Superior temporal gyrus (tissue), 1 donor: ENCODE measurements around the gene ZNF814.
A peak's percentile ranks its signal among the peaks of the same experiment; 100 is the strongest.
"Not testable (repeated sequence)": the region's sequence is repeated elsewhere in the genome, so short reads cannot be mapped to it uniquely, and the experiment has no call there.

Experiments
- DNase-seq: peaks from one replicate; pipeline ENCODE4 v3.0.0-alpha.2; 2016; ENCODE audit errors: extremely low spot score

The ZNF814 gene

GRCh38 chr19:57816652-57817051 lies 72.2 kb downstream of the ZNF814 start:
- no peak for DNase-seq

GRCh38 chr19:57815247-57816075 lies 73.4 kb downstream of the ZNF814 start:
- no peak for DNase-seq

- peak; percentile 98 for DNase-seq
Measured at GRCh38 chr19:57814505-57815246, 74.2 kb downstream of the ZNF814 start, which contains the start of gene ZNF552. Gene ZNF552 (minus strand): TSS chr19:57814913. CDS start chr19:57814743, 170 bp downstream.

- no peak for DNase-seq
Measured at GRCh38 chr19:57813919-57814504, 74.8 kb downstream of the ZNF814 start.

GRCh38 chr19:57812975-57813820 lies 75.6 kb downstream of the ZNF814 start:
- DNase-seq = not testable (repeated sequence)

- DNase-seq = no peak
Measured at GRCh38 chr19:57812226-57812625, 76.6 kb downstream of the ZNF814 start.

GRCh38 chr19:57810410-57811295 lies 78.2 kb downstream of the ZNF814 start:
- DNase-seq = not testable (repeated sequence)

GRCh38 chr19:57807541-57807940 lies 81.3 kb downstream of the ZNF814 start:
- DNase-seq = no peak

- peak; percentile 33 for DNase-seq
Measured at GRCh38 chr19:57803594-57804325, 85.1 kb downstream of the ZNF814 start.

- no peak for DNase-seq
Measured at GRCh38 chr19:57803265-57803593, 85.6 kb downstream of the ZNF814 start.

- no peak for DNase-seq
Measured at GRCh38 chr19:57802269-57802668, 86.6 kb downstream of the ZNF814 start.

GRCh38 chr19:57800696-57801095 lies 88.1 kb downstream of the ZNF814 start:
- DNase-seq = no peak
